H1 (cell line): ENCODE data around the gene RAD9B. TPM values are rescaled to one million over a fixed set of nuclear protein-coding genes. Genes with fewer than 3 reads are reported as not detected.

ENCODE experiments used
- CTCF ChIA-PET: fragments of 300-600 bp; sonication (Branson Sonifier 250); formaldehyde crosslinking; loops from one replicate; lab custom pipeline; 2021; ENCODE audit not compliant: partially characterized antibody; lab: Charles Lee
- POLR2A ChIA-PET: fragments of 300-600 bp; sonication (Branson Sonifier 250); formaldehyde crosslinking; loops from one replicate; lab custom pipeline; 2021; ENCODE audit warnings: inconsistent platforms; ENCODE audit not compliant: partially characterized antibody; lab: Charles Lee
- DNase-seq, 2 experiments: peaks; one replicate each; pipeline versions ENCODE4 v3.0.0 to v3.0.0-alpha.2; 2010 to 2022; ENCODE audit warnings: low spot score in 2 of 2, low read depth in 1 of 2, mixed read lengths in 1 of 2
- FAIRE-seq: peaks from 2 replicates; lab custom pipeline; 2011; peaks lifted over from hg19 to GRCh38; lab: Jason Lieb, UNC
- H2AFZ ChIP-seq: 2 replicates; pipeline ENCODE4 v1.8.1; 2012; ENCODE audit warnings: low read length, inconsistent platforms
- H2AK5ac ChIP-seq: 2 replicates; pipeline ENCODE4 v1.6.1; 2013; ENCODE audit warnings: low read depth, low read length
- H2BK120ac ChIP-seq: replicated peaks from 2 replicates; pipeline ENCODE3; 2013; ENCODE audit warnings: low read depth, low read length, inconsistent platforms
- H2BK12ac ChIP-seq: 2 replicates; pipeline ENCODE4 v1.6.1; 2013; ENCODE audit warnings: low read depth, low read length
- H2BK15ac ChIP-seq: 2 replicates; pipeline ENCODE4 v1.6.1; 2013; ENCODE audit warnings: low read length
- H2BK20ac ChIP-seq: 2 replicates; pipeline ENCODE4 v1.6.1; 2013; ENCODE audit warnings: low read length
- H2BK5ac ChIP-seq: 2 replicates; pipeline ENCODE4 v1.6.1; 2013; ENCODE audit warnings: low read depth, low read length
- H3K14ac ChIP-seq: 2 replicates; pipeline ENCODE4 v1.6.1; 2013; ENCODE audit warnings: inconsistent platforms; ENCODE audit not compliant: insufficient read length
- H3K18ac ChIP-seq: 2 replicates; pipeline ENCODE4 v1.6.1; 2013; ENCODE audit warnings: low read length; ENCODE audit errors: extremely low read depth
- H3K23ac ChIP-seq: 2 replicates; pipeline ENCODE4 v1.6.1; 2013; ENCODE audit warnings: inconsistent platforms; ENCODE audit not compliant: insufficient read length
- H3K23me2 ChIP-seq: 2 replicates; pipeline ENCODE4 v1.6.1; 2013; ENCODE audit warnings: low read depth, low read length
- H3K27ac ChIP-seq: 2 replicates; pipeline ENCODE4 v1.6.1; 2011; ENCODE audit warnings: low read depth, low read length, inconsistent platforms
- H3K27me3 ChIP-seq, 4 experiments: replicated peaks in 1 of 4; 1 replicate in 1 of 4; 2 replicates in 3 of 4; pipeline versions ENCODE4 v1.6.1 to v1.8.1; 2011 to 2013; ENCODE audit warnings: low read length in 3 of 4, mild to moderate bottlenecking in 3 of 4, inconsistent platforms in 2 of 4, mixed read lengths in 2 of 4, moderate library complexity in 1 of 4; ENCODE audit not compliant: control insufficient read depth in 3 of 4, insufficient read depth in 3 of 4; ENCODE audit errors: extremely low read depth in 1 of 4
- H3K36me3 ChIP-seq, 4 experiments: 2 replicates each; pipeline versions ENCODE4 v1.6.1 to v1.8.1; 2011 to 2013; ENCODE audit warnings: mild to moderate bottlenecking in 4 of 4, low read length in 3 of 4, moderate library complexity in 2 of 4, control low read depth in 1 of 4, inconsistent platforms in 1 of 4; ENCODE audit not compliant: insufficient read depth in 4 of 4, control insufficient read depth in 2 of 4
- H3K4ac ChIP-seq: replicated peaks from 2 replicates; pipeline ENCODE3; 2013; ENCODE audit warnings: low read length, low read depth, mixed read lengths, inconsistent platforms; ENCODE audit not compliant: insufficient read length
- H3K4me1 ChIP-seq, 4 experiments: replicated peaks in 1 of 4; 1 replicate in 1 of 4; 2 replicates in 3 of 4; pipeline versions ENCODE4 v1.6.1 to v1.8.1; 2011 to 2013; ENCODE audit warnings: low read length in 3 of 4, inconsistent platforms in 2 of 4, mixed read lengths in 1 of 4; ENCODE audit not compliant: insufficient read depth in 4 of 4, control insufficient read depth in 3 of 4
- H3K4me2 ChIP-seq, 2 experiments: 2 replicates each; pipeline versions ENCODE4 v1.6.1 to v1.8.1; 2011 to 2013; ENCODE audit warnings: low read depth in 2 of 2, low read length in 2 of 2, control low read depth in 1 of 2, inconsistent platforms in 1 of 2, mild to moderate bottlenecking in 1 of 2; ENCODE audit not compliant: insufficient read depth in 1 of 2
- H3K4me3 ChIP-seq, 4 experiments: fragments of 200-600, 300-600 bp in 1 of 4; sonication (generic), shearing (Covaris generic), sonication (Bioruptor Twin) in 1 of 4; 2 replicates each; pipeline versions ENCODE4 v1.5.1 to v1.8.1; 2011 to 2016; ENCODE audit warnings: low read length in 4 of 4, low read depth in 3 of 4, control low read depth in 2 of 4, inconsistent platforms in 2 of 4, mild to moderate bottlenecking in 2 of 4, mixed read lengths in 1 of 4, moderate library complexity in 1 of 4; ENCODE audit not compliant: insufficient read depth in 2 of 4; ENCODE audit errors: extremely low read depth in 1 of 4
- H3K56ac ChIP-seq: replicated peaks from 2 replicates; pipeline ENCODE3; 2013; ENCODE audit warnings: low read depth, mild to moderate bottlenecking, mixed read lengths, low read length, inconsistent platforms; ENCODE audit not compliant: insufficient read length
- H3K79me1 ChIP-seq: 2 replicates; pipeline ENCODE4 v1.6.1; 2013; ENCODE audit warnings: low read depth, low read length, control low read depth
- H3K79me2 ChIP-seq, 2 experiments: 2 replicates each; pipeline versions ENCODE4 v1.6.1 to v1.8.1; 2012 to 2013; ENCODE audit warnings: low read length in 2 of 2, mild to moderate bottlenecking in 2 of 2, inconsistent platforms in 1 of 2; ENCODE audit not compliant: insufficient read depth in 2 of 2, control insufficient read depth in 1 of 2
- H3K9ac ChIP-seq, 4 experiments: replicated peaks in 1 of 4; 1 replicate in 1 of 4; 2 replicates in 3 of 4; pipeline versions ENCODE4 v1.6.1 to v1.8.1; 2011 to 2013; ENCODE audit warnings: low read depth in 3 of 4, low read length in 3 of 4, control low read depth in 2 of 4, mild to moderate bottlenecking in 2 of 4, moderate library complexity in 2 of 4, inconsistent platforms in 1 of 4; ENCODE audit errors: extremely low read depth in 1 of 4
- H3K9me3 ChIP-seq, 2 experiments: 2 replicates each; pipeline versions ENCODE4 v1.6.1 to v1.8.1; 2012 to 2013; ENCODE audit warnings: mild to moderate bottlenecking in 2 of 2, moderate library complexity in 2 of 2, control low read depth in 1 of 2, inconsistent platforms in 1 of 2, low read depth in 1 of 2, low read length in 1 of 2, mixed read lengths in 1 of 2; ENCODE audit not compliant: insufficient read depth in 2 of 2
- H4K20me1 ChIP-seq, 2 experiments: replicated peaks in 1 of 2; 2 replicates each; pipeline versions ENCODE3 to v1.8.1; 2011 to 2013; ENCODE audit warnings: inconsistent platforms in 2 of 2, low read length in 2 of 2, mild to moderate bottlenecking in 1 of 2; ENCODE audit not compliant: insufficient read depth in 2 of 2, control insufficient read depth in 1 of 2
- H4K5ac ChIP-seq: 2 replicates; pipeline ENCODE4 v1.6.1; 2013; ENCODE audit warnings: low read length, low read depth, mixed read lengths, inconsistent platforms; ENCODE audit not compliant: insufficient read length
- H4K8ac ChIP-seq: 2 replicates; pipeline ENCODE4 v1.8.0; 2013; ENCODE audit warnings: mild to moderate bottlenecking, moderate library complexity, low read length, inconsistent platforms; ENCODE audit not compliant: insufficient read depth; ENCODE audit errors: extremely low read depth
- H4K91ac ChIP-seq: replicated peaks from 2 replicates; pipeline ENCODE3; 2013; ENCODE audit warnings: low read length, mixed read lengths, inconsistent platforms; ENCODE audit not compliant: insufficient read length
- CBX8 ChIP-seq: fragments of 300-800, 300-1000 bp; sonication (generic); IDR thresholded peaks from 2 replicates; pipeline ENCODE4 v1.7.1; 2016; ENCODE audit warnings: low read depth, low read length, borderline replicate concordance
- CTBP2 ChIP-seq: IDR thresholded peaks from 2 replicates; pipeline ENCODE4 v1.7.0; 2011; ENCODE audit warnings: borderline replicate concordance, mild to moderate bottlenecking, moderate library complexity, mixed read lengths, low read length; ENCODE audit not compliant: insufficient read depth, insufficient read length
- EZH2 ChIP-seq: fragments of 200-600 bp; sonication (generic); IDR thresholded peaks from 2 replicates; pipeline ENCODE4 v1.7.1; 2012; ENCODE audit warnings: low read depth, mild to moderate bottlenecking, moderate library complexity, low read length, inconsistent platforms; ENCODE audit not compliant: severe bottlenecking
- GTF2F1 ChIP-seq: IDR thresholded peaks from 2 replicates; pipeline ENCODE4 v1.6.1; 2012; ENCODE audit warnings: low read depth, low read length, improper control_type of control experiment, borderline replicate concordance
- HDAC6 ChIP-seq: IDR thresholded peaks from one replicate; pipeline ENCODE4 v1.7.1; 2012; ENCODE audit warnings: low read depth, mild to moderate bottlenecking, inconsistent platforms, low read length, moderate library complexity
- MAFK ChIP-seq: IDR thresholded peaks from 2 replicates; pipeline ENCODE4 v1.6.1; 2012; ENCODE audit warnings: low read depth, mild to moderate bottlenecking, improper control_type of control experiment, low read length
- POLR2AphosphoS5 ChIP-seq: IDR thresholded peaks from 2 replicates; pipeline ENCODE4 v1.6.1; 2011; ENCODE audit warnings: low read depth, low read length
- RXRA ChIP-seq: IDR thresholded peaks from 2 replicates; pipeline ENCODE4 v1.6.1; 2011; ENCODE audit warnings: low read depth, mild to moderate bottlenecking, low read length, moderate library complexity; ENCODE audit not compliant: insufficient read depth
- SIN3A ChIP-seq, 2 experiments: IDR thresholded peaks in 1 of 2; conservative IDR thresholded peaks in 1 of 2; 2 replicates each; pipeline ENCODE4 v1.6.1; 2011 to 2012; ENCODE audit warnings: low read length in 2 of 2, improper control_type of control experiment in 1 of 2, low read depth in 1 of 2, mild to moderate bottlenecking in 1 of 2
- SIRT6 ChIP-seq: IDR thresholded peaks from one replicate; pipeline ENCODE4 v1.7.1; 2012; ENCODE audit warnings: low read length, inconsistent platforms
- SP1 ChIP-seq: IDR thresholded peaks from 2 replicates; pipeline ENCODE4 v1.6.1; 2011; ENCODE audit warnings: low read depth, low read length
- TAF1 ChIP-seq: IDR thresholded peaks from 2 replicates; pipeline ENCODE4 v1.6.1; 2011; ENCODE audit warnings: mild to moderate bottlenecking, low read depth, low read length
- YY1 ChIP-seq: IDR thresholded peaks from 2 replicates; pipeline ENCODE4 v1.6.1; 2011; ENCODE audit warnings: low read depth, mild to moderate bottlenecking, low read length
- WGBS, 2 experiments: shearing (Covaris generic) in 1 of 2; methylation state at CpG; one replicate each; pipeline versions ENCODE4 v1.1.6 to v1.1.7; 2013 to 2015; ENCODE audit warnings: low lambda C conversion rate in 2 of 2, mixed read lengths in 2 of 2, inconsistent platforms in 1 of 2, low coverage in 1 of 2, missing lambda C conversion rate in 1 of 2; ENCODE audit not compliant: insufficient replicate concordance in 2 of 2, insufficient coverage in 1 of 2, insufficient read length in 1 of 2; ENCODE audit errors: extremely low coverage in 1 of 2, missing lambda C conversion rate in 1 of 2; 5-methylcytosine and 5-hydroxymethylcytosine counted together
- polyA plus RNA-seq, 7 experiments: library from polyadenylated mRNA; depleted of rRNA in 3 of 7; stranded (reverse) in 5 of 7; unstranded in 2 of 7; fragments of >200 nt in 5 of 7; fragments of 200-250 nt in 2 of 7; gene quantifications; 1 replicate in 5 of 7; 2 replicates in 1 of 7; 4 replicates in 1 of 7; pipeline versions ENCODE4 v1.2.1 to v1.2.3, GENCODE V29; 2011 to 2013; ENCODE audit warnings: missing spikeins in 2 of 7, mixed read lengths in 2 of 7
- total RNA-seq: library from RNA; stranded (reverse); fragmentation: NEBNext Ultra II Directional; extraction: Animal tissue kit (Norgen Biotek cat#: 25700); gene quantifications from 2 replicates; pipeline ENCODE4 v1.2.1, GENCODE V29; 2021

The RAD9B gene
- total and polyA plus RNA-seq, 2 of the 8 experiments (the other 6 are each of a cell fraction or from before 2014, with no cell fraction given) = 0.06 TPM; not detected in 1

DNA sequence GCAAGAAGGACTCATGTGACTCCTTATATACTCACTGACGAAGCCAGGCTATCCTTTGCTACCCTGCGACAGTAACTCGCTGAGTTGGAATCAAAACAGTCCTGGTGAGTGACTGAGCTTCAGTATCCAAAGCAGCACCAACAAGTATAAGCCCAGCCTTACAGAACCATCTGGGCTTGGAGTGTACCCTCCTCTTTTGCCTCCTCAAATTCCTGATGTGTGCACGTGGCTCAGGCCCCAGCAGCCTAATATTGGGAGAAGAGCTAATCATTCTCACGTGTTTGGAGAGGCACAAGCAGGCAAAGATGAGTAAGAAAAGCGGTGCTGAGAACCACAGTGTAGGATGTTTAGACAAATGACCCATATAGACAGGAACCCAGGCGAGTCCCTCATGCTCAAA lies 46.5 kb downstream of the RAD9B start:
- H2AK5ac ChIP-seq = no peak overlapping the region
- H2BK15ac ChIP-seq = no peak overlapping the region
- H3K4me1 ChIP-seq = 0 out of 7 replicates have a peak, but pooled peaks cover 0 to 2% (median 0%) of the 10 kb centered on the region in 4 experiments
- 83% methylated on average over 7 of the region's 7 CpGs; no CpG with 5 or more reads in 1 of the 2 experiments for WGBS, 2 experiments
- H4K20me1 ChIP-seq = no peaks in the 10 kb centered on the region
- no peaks in the 10 kb centered on the region for H3K9me3 ChIP-seq
- H3K79me2 ChIP-seq = 0 out of 4 replicates have a peak, but pooled peaks cover 0 to 2% of the 10 kb centered on the region in 2 experiments
- peaks cover 4% of the 10 kb centered on the region; the same call in 1 of the 2 replicates for H3K79me1 ChIP-seq
- no peaks in the 10 kb centered on the region for H3K23me2 ChIP-seq
- no peak overlapping the region for H2AFZ ChIP-seq
- no peaks in the 10 kb centered on the region for H3K27me3 ChIP-seq
- no peak overlapping the region for H3K27ac ChIP-seq
- POLR2A ChIA-PET = interaction anchor here (0.9 kb wide), 1 partner anchor 80 kb away, joined by 4 read pairs; the partner anchor contains the start of genes FAM216A and GPN3
- H3K14ac ChIP-seq = no peak overlapping the region
- no peak overlapping the region for H2BK12ac ChIP-seq
- H3K23ac ChIP-seq = no peak overlapping the region
- no peak overlapping the region for H4K8ac ChIP-seq
- no peak overlapping the region for H3K4me3 ChIP-seq
- H3K36me3 ChIP-seq = peaks cover 0 to 2% (median 0%) of the 10 kb centered on the region in 4 experiments; a peak in 2 of 8 replicates
- no peak overlapping the region for H4K5ac ChIP-seq
- H3K9ac ChIP-seq = no peak overlapping the region; a peak in 1 of 7 replicates
- DNase-seq = no peak
- H3K56ac ChIP-seq = no peak overlapping the region
- H2BK120ac ChIP-seq = no peak overlapping the region
- FAIRE-seq = no peak
- H3K4me2 ChIP-seq = no peak overlapping the region
- H3K4ac ChIP-seq = no peak overlapping the region
- H2BK20ac ChIP-seq = no peak overlapping the region
- no peak overlapping the region for H2BK5ac ChIP-seq
- CTCF ChIA-PET = interaction anchor here (0.9 to 10.5 kb wide), 8 partner anchors 10 to 133 kb away, joined by 3 to 190 read pairs (median 4); partner anchors contain the start of gene ARPC3
- no peak overlapping the region for H3K18ac ChIP-seq
- H4K91ac ChIP-seq = no peak overlapping the region
- TF ChIP-seq TAF1 (no peak), RXRA (no peak), HDAC6 (no peak), YY1 (no peak), POLR2AphosphoS5 (no peak), MAFK (no peak), CBX8 (no peak), CTBP2 (no peak), GTF2F1 (no peak), SIN3A (conservative IDR thresholded peaks at IDR 0.05 in 1 of 2, IDR thresholded peaks at IDR 0.05 in 1 of 2; ENCODE audit: low read depth in 1 of 2, low read length in 2 of 2) (no peak), EZH2 (no peak), SIRT6 (no peak), SP1 (no peak)
